Measurements from ENCODE around the gene CHMP1B.
"Not testable (repeated sequence)": the region's sequence is repeated elsewhere in the genome, so short reads cannot be mapped to it uniquely, and the experiment has no call there.

The CHMP1B gene

GRCh38 chr18:11840493-11840892, 10.7 kb upstream of the CHMP1B start:
- no peak for DNase-seq

GRCh38 chr18:11842562-11842961, 8.7 kb upstream of the CHMP1B start:
- DNase-seq = no peak

GRCh38 chr18:11844436-11844835, 6.8 kb upstream of the CHMP1B start:
- no peak for DNase-seq

- no peak for DNase-seq
Measured at GRCh38 chr18:11845654-11846053, 5.6 kb upstream of the CHMP1B start.

GRCh38 chr18:11847811-11848210, 3.4 kb upstream of the CHMP1B start:
- no peak for DNase-seq

- DNase-seq = no peak
Measured at GRCh38 chr18:11849279-11849678, 1.9 kb upstream of the CHMP1B start.

GRCh38 chr18:11849841-11850634, 1.2 kb upstream of the CHMP1B start:
- no peak for DNase-seq

- no peak for DNase-seq
Measured at GRCh38 chr18:11850821-11851145, 430 bp upstream of the CHMP1B start.

GRCh38 chr18:11851806-11852337, 659 bp downstream of the CHMP1B start:
- DNase-seq = no peak

- not testable (repeated sequence) for DNase-seq
Measured at GRCh38 chr18:11854554-11854953, 3.3 kb downstream of the CHMP1B start.

- no peak for DNase-seq
Measured at GRCh38 chr18:11857177-11857887, 6.1 kb downstream of the CHMP1B start.

- DNase-seq = no peak
Measured at GRCh38 chr18:11859282-11859830, 8.1 kb downstream of the CHMP1B start.

GRCh38 chr18:11859903-11860407, 8.7 kb downstream of the CHMP1B start:
- DNase-seq = no peak

- no peak for DNase-seq
Measured at GRCh38 chr18:11860594-11861450, 9.6 kb downstream of the CHMP1B start.

- DNase-seq = no peak
Measured at GRCh38 chr18:11861583-11862288, 10.5 kb downstream of the CHMP1B start.

- no peak for DNase-seq
Measured at GRCh38 chr18:11862468-11863137, 11.4 kb downstream of the CHMP1B start.

GRCh38 chr18:11864471-11864870, 13.3 kb downstream of the CHMP1B start:
- DNase-seq = no peak

GRCh38 chr18:11865071-11865470, 13.9 kb downstream of the CHMP1B start:
- DNase-seq = no peak

GRCh38 chr18:11866329-11866728, 15.1 kb downstream of the CHMP1B start:
- no peak for DNase-seq

GRCh38 chr18:11866764-11867163, 15.6 kb downstream of the CHMP1B start:
- DNase-seq = no peak

- DNase-seq = no peak
Measured at GRCh38 chr18:11868230-11868629, 17.0 kb downstream of the CHMP1B start.

- DNase-seq = no peak
Measured at GRCh38 chr18:11871501-11871900, 20.3 kb downstream of the CHMP1B start.
